ENCODE measurements around the gene SLC26A8. TPM values are rescaled to one million over a fixed set of nuclear protein-coding genes. Genes with fewer than 3 reads are reported as not detected.

Gene SLC26A8
- total and polyA plus RNA-seq, 4 donors, result 0.20 to 1.1 (median 0.48) TPM

DNA sequence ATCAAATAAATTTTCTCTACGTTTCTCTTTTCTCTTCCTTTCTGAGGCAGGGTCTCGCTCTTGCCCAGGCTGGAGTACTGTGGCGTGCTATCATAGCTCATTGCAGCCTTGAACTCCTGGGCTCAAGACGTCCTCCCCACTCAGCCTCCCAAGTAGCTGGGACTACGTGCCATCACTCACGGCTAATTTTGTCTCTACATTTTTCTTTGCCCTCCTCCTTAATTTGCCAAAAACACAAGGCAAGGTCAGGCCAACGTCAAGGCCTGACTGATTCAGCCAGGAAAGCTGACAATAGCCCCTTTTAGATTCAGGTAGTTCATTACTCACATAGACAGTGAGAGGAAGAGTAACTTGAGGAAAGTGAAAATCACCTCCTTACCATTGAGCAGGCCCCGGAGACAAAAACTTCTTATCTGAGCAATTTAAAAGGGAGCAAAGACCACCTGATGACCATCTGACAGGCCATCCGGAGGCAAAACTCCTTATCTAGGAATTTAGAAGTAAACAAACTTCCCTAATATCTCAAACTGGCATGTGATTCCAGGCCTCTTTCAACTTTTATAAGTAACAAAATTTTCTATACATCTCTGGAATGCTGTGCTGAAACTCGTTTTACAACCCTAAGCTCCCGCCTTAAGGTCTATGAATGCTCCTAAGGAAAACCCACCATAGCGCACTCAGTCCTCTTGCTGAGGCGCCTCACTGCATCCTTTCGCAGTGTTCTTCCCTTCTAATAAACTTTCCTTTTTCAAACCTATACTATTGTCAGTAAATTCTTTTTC lies 61.5 kb downstream of the SLC26A8 start:
- peaks cover 0 to 4% (median 0%) of the 10 kb centered on the region in 5 donors for H3K4me1 ChIP-seq (ENCODE audit: control insufficient read depth in 5 of 5, insufficient read depth in 5 of 5, low read length in 5 of 5)
- H3K27ac ChIP-seq (ENCODE audit: low read depth in 1 of 2, low read length in 1 of 2), result no peak overlapping the region
- ATAC-seq (ENCODE audit: insufficient read depth, low FRiP score) (no peak), DNase-seq (peak in 2 of 3 donors; percentile 17 to 64)
- no peaks in the 10 kb centered on the region for H3K27me3 ChIP-seq (ENCODE audit: control insufficient read depth in 3 of 3, insufficient read depth in 3 of 3, low read length in 2 of 3)
- no peak overlapping the region for H3K4me3 ChIP-seq
- H3K9me3 ChIP-seq (ENCODE audit: control insufficient read depth in 4 of 4, insufficient read depth in 3 of 4, low read length in 3 of 4), result no peaks in the 10 kb centered on the region
- no peaks in the 10 kb centered on the region for H3K36me3 ChIP-seq (ENCODE audit: control insufficient read depth in 4 of 4, insufficient read depth in 4 of 4, low read length in 4 of 4)
- 80 to 85% methylated on average over 14 of the region's 14 CpGs for WGBS, 2 donors
- TF ChIP-seq, protein P1, sequence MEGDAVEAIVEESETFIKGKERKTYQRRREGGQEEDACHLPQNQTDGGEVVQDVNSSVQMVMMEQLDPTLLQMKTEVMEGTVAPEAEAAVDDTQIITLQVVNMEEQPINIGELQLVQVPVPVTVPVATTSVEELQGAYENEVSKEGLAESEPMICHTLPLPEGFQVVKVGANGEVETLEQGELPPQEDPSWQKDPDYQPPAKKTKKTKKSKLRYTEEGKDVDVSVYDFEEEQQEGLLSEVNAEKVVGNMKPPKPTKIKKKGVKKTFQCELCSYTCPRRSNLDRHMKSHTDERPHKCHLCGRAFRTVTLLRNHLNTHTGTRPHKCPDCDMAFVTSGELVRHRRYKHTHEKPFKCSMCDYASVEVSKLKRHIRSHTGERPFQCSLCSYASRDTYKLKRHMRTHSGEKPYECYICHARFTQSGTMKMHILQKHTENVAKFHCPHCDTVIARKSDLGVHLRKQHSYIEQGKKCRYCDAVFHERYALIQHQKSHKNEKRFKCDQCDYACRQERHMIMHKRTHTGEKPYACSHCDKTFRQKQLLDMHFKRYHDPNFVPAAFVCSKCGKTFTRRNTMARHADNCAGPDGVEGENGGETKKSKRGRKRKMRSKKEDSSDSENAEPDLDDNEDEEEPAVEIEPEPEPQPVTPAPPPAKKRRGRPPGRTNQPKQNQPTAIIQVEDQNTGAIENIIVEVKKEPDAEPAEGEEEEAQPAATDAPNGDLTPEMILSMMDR (IDR thresholded peaks at IDR 0.05; ENCODE audit: control extremely low read depth, extremely low read depth), result no peak
- no peak overlapping the region for H3K9ac ChIP-seq (ENCODE audit: insufficient read depth in 1 of 2, low read length in 2 of 2)

DNA sequence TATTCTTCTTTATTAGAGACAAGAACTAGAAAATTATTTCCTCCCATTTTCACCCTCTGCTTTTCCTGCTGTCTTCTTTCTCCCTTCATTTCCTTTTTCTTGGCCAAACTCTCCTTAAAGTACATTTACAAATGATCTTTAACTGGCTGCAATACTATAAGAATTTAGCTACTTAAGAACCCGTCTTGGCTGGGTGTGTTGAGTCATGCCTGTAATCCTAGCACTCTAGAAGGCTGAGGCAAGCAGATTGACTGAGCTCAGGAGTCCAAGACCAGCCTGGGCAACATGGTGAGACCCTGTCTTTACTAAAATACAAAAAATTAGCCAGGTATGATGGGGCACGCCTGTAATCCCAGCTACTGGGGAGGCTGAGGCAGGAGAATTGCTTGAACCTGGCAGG lies 64.3 kb downstream of the SLC26A8 start:
- DNase-seq, result no peak
- Histone ChIP-seq H3K9ac (ENCODE audit: insufficient read depth in 1 of 2, low read length in 2 of 2) (no peak overlapping the region), H3K27ac (ENCODE audit: low read depth in 1 of 2, low read length in 1 of 2) (no peak overlapping the region), H3K4me1 (ENCODE audit: control insufficient read depth in 5 of 5, insufficient read depth in 5 of 5, low read length in 5 of 5) (peaks cover 0 to 4% (median 0%) of the 10 kb centered on the region in 5 donors), H3K9me3 (ENCODE audit: control insufficient read depth in 4 of 4, insufficient read depth in 3 of 4, low read length in 3 of 4) (no peaks in the 10 kb centered on the region), H3K36me3 (ENCODE audit: control insufficient read depth in 4 of 4, insufficient read depth in 4 of 4, low read length in 4 of 4) (no peaks in the 10 kb centered on the region), H3K27me3 (ENCODE audit: control insufficient read depth in 3 of 3, insufficient read depth in 3 of 3, low read length in 2 of 3) (no peaks in the 10 kb centered on the region), H3K4me3 (no peak overlapping the region)
- no peak for ATAC-seq (ENCODE audit: insufficient read depth, low FRiP score)
- 72 to 77% methylated on average over 2 of the region's 2 CpGs for WGBS, 2 donors
- TF ChIP-seq, protein P1 (IDR thresholded peaks at IDR 0.05; ENCODE audit: control extremely low read depth, extremely low read depth), result no peak

DNA sequence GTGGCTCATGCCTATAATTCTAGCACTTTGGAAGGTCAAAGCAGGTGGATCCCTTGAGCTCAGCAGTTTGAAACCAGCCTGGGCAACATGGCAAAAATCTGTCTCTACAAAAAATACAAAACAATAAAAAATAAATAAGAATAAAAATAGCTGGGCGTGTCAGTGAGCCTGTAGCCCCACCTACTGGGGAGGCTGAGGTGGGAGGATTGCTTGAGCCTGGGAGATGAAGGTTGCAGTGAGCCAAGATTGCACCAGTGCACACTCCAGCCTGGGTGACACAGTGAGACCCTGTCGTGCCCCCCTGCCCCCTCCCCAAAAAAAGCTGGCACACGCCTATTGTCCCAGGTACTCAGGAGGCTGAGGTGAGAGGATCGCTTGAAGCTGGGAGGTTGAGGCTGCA lies 68.5 kb downstream of the SLC26A8 start:
- DNase-seq (no peak), ATAC-seq (ENCODE audit: insufficient read depth, low FRiP score) (no peak)
- 86 to 95% methylated on average over 4 of the region's 4 CpGs for WGBS, 2 donors
- Histone ChIP-seq H3K9me3 (ENCODE audit: control insufficient read depth in 4 of 4, insufficient read depth in 3 of 4, low read length in 3 of 4) (no peaks in the 10 kb centered on the region), H3K4me3 (no peak overlapping the region), H3K27me3 (ENCODE audit: control insufficient read depth in 3 of 3, insufficient read depth in 3 of 3, low read length in 2 of 3) (no peaks in the 10 kb centered on the region), H3K27ac (ENCODE audit: low read depth in 1 of 2, low read length in 1 of 2) (no peak overlapping the region), H3K36me3 (ENCODE audit: control insufficient read depth in 4 of 4, insufficient read depth in 4 of 4, low read length in 4 of 4) (no peaks in the 10 kb centered on the region), H3K4me1 (ENCODE audit: control insufficient read depth in 5 of 5, insufficient read depth in 5 of 5, low read length in 5 of 5) (peaks cover 0 to 3% (median 0%) of the 10 kb centered on the region in 5 donors), H3K9ac (ENCODE audit: insufficient read depth in 1 of 2, low read length in 2 of 2) (no peak overlapping the region)
- TF ChIP-seq, protein P1 (IDR thresholded peaks at IDR 0.05; ENCODE audit: control extremely low read depth, extremely low read depth), result no peak

Data from lung (tissue), 12 donors.